Uterus (tissue), 2 donors: ENCODE measurements around the gene LYZL6.

Source experiments
- POLR2A ChIP-seq, 2 donors: fragments of 450-650 bp; IDR thresholded peaks; one replicate each; pipeline ENCODE4 v1.6.1; 2016; ENCODE audit warnings: antibody characterized with exemption in 2 of 2, mild to moderate bottlenecking in 1 of 2, moderate library complexity in 1 of 2
- TF ChIP-seq, protein P1 (sequence below), 4 experiments: fragments of 200-600 bp in 2 of 4; fragments of 450-650 bp in 2 of 4; sonication (generic) in 2 of 4; IDR thresholded peaks; one replicate each; pipeline ENCODE4 v1.5.1; 2016 to 2019; ENCODE audit warnings: antibody characterized with exemption in 4 of 4, mild to moderate bottlenecking in 2 of 4, moderate library complexity in 1 of 4

DNA sequence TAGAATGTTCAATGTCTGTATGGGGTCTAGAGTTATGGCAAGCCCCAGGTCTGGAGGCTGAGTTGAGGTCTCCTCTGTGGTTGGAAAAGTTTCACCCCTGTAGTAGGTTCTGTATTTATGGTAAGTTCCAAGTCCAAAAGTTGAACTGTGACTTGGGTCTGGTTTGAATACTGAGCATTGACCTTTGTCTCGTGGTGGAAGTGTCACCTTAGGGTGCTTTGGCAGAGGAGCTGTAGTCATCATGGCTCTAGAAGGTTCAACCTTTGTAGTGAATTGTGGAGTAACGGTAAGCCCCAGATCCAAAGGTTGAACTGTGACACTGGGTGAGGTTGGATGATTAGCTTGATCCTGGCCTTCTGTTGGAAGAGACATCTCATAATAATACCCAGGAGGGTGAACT is 30.6 kb downstream of the LYZL6 start:
- no peak for TF ChIP-seq POLR2A (IDR thresholded peaks at IDR 0.05)
- TF ChIP-seq, protein P1, sequence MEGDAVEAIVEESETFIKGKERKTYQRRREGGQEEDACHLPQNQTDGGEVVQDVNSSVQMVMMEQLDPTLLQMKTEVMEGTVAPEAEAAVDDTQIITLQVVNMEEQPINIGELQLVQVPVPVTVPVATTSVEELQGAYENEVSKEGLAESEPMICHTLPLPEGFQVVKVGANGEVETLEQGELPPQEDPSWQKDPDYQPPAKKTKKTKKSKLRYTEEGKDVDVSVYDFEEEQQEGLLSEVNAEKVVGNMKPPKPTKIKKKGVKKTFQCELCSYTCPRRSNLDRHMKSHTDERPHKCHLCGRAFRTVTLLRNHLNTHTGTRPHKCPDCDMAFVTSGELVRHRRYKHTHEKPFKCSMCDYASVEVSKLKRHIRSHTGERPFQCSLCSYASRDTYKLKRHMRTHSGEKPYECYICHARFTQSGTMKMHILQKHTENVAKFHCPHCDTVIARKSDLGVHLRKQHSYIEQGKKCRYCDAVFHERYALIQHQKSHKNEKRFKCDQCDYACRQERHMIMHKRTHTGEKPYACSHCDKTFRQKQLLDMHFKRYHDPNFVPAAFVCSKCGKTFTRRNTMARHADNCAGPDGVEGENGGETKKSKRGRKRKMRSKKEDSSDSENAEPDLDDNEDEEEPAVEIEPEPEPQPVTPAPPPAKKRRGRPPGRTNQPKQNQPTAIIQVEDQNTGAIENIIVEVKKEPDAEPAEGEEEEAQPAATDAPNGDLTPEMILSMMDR (IDR thresholded peaks at IDR 0.05) = no peak
